Nephron progenitor cell (in vitro differentiated cells): ENCODE results near the gene CGNL1.

Source experiments
- DNase-seq: peaks from one replicate; pipeline ENCODE4 v3.0.0; 2021
- H3K27ac Mint-ChIP-seq: 2 replicates; pipeline ENCODE4 v1.8.0; 2021; ENCODE audit warnings: mild to moderate bottlenecking, moderate library complexity, mixed read lengths
- H3K27me3 Mint-ChIP-seq: 2 replicates; pipeline ENCODE4 v1.8.0; 2021; ENCODE audit warnings: mild to moderate bottlenecking, low read depth, mixed read lengths; ENCODE audit not compliant: poor library complexity
- H3K36me3 Mint-ChIP-seq: 2 replicates; pipeline ENCODE4 v1.8.0; 2021; ENCODE audit warnings: low read depth, mixed read lengths
- H3K4me1 Mint-ChIP-seq: 2 replicates; pipeline ENCODE4 v1.8.0; 2021; ENCODE audit warnings: mixed read lengths
- H3K4me3 Mint-ChIP-seq: 2 replicates; pipeline ENCODE4 v1.8.0; 2021; ENCODE audit warnings: mild to moderate bottlenecking, moderate library complexity, mixed read lengths
- H3K9me3 Mint-ChIP-seq: 2 replicates; pipeline ENCODE4 v1.8.0; 2021; ENCODE audit warnings: mild to moderate bottlenecking, moderate library complexity, mixed read lengths
- CTCF ChIP-seq: fragments of 200-600 bp; sonication (generic); IDR thresholded peaks from 2 replicates; pipeline ENCODE4 v1.5.0; 2021; ENCODE audit warnings: antibody characterized with exemption

The CGNL1 gene

GRCh38 chr15:57562196-57562769 is 186.0 kb downstream of the CGNL1 start:
- H3K36me3 Mint-ChIP-seq = no peaks in the 10 kb centered on the region
- H3K4me1 Mint-ChIP-seq = peaks cover 7% of the 10 kb centered on the region
- no peak overlapping the region for H3K27ac Mint-ChIP-seq
- no peak for TF ChIP-seq CTCF
- DNase-seq = no peak
- H3K9me3 Mint-ChIP-seq = no peaks in the 10 kb centered on the region
- H3K27me3 Mint-ChIP-seq = peaks cover 14% of the 10 kb centered on the region
- no peak overlapping the region for H3K4me3 Mint-ChIP-seq

- Mint-ChIP-seq H3K27me3 (peaks cover 18% of the 10 kb centered on the region), H3K36me3 (no peaks in the 10 kb centered on the region), H3K4me1 (peaks cover 13% of the 10 kb centered on the region), H3K9me3 (no peaks in the 10 kb centered on the region), H3K4me3 (no peak overlapping the region), H3K27ac (no peak overlapping the region)
- DNase-seq = no peak
- TF ChIP-seq CTCF = no peak
Observed at GRCh38 chr15:57563416-57563815, 187.1 kb downstream of the CGNL1 start.

GRCh38 chr15:57565311-57565710 is 189.0 kb downstream of the CGNL1 start:
- no peak for TF ChIP-seq CTCF
- Mint-ChIP-seq H3K27ac (no peak overlapping the region), H3K9me3 (no peaks in the 10 kb centered on the region), H3K36me3 (no peaks in the 10 kb centered on the region), H3K4me3 (no peak overlapping the region), H3K27me3 (peaks cover 12% of the 10 kb centered on the region), H3K4me1 (peaks cover 19% of the 10 kb centered on the region)
- DNase-seq = no peak

- Mint-ChIP-seq H3K9me3 (no peaks in the 10 kb centered on the region), H3K36me3 (no peaks in the 10 kb centered on the region), H3K4me3 (no peak overlapping the region), H3K27ac (no peak overlapping the region), H3K27me3 (peaks cover 18% of the 10 kb centered on the region), H3K4me1 (peaks cover 19% of the 10 kb centered on the region)
- no peak for DNase-seq
- no peak for TF ChIP-seq CTCF
Observed at GRCh38 chr15:57566834-57567233, 190.5 kb downstream of the CGNL1 start.

GRCh38 chr15:57567891-57568290 is 191.6 kb downstream of the CGNL1 start:
- no peaks in the 10 kb centered on the region for H3K36me3 Mint-ChIP-seq
- no peak overlapping the region for H3K4me3 Mint-ChIP-seq
- DNase-seq = no peak
- no peak overlapping the region for H3K27ac Mint-ChIP-seq
- peaks cover 19% of the 10 kb centered on the region for H3K4me1 Mint-ChIP-seq
- H3K9me3 Mint-ChIP-seq = no peaks in the 10 kb centered on the region
- no peak for TF ChIP-seq CTCF
- H3K27me3 Mint-ChIP-seq = peaks cover 13% of the 10 kb centered on the region

GRCh38 chr15:57568299-57568698 is 192.0 kb downstream of the CGNL1 start:
- no peak for TF ChIP-seq CTCF
- Mint-ChIP-seq H3K9me3 (no peaks in the 10 kb centered on the region), H3K27ac (no peak overlapping the region), H3K4me1 (peaks cover 19% of the 10 kb centered on the region), H3K27me3 (peaks cover 16% of the 10 kb centered on the region), H3K36me3 (no peaks in the 10 kb centered on the region), H3K4me3 (no peak overlapping the region)
- DNase-seq = no peak
